HUES48 (cell line): ENCODE measurements around the gene CLTC.
"Not testable (repeated sequence)": the region's sequence is repeated elsewhere in the genome, so short reads cannot be mapped to it uniquely, and the experiment has no call there.

Experiments
- H3K27ac ChIP-seq: one replicate; pipeline ENCODE4 v1.7.0; 2013; ENCODE audit warnings: low read depth, low read length, inconsistent platforms
- H3K27me3 ChIP-seq: 2 replicates; pipeline ENCODE4 v1.6.1; 2013; ENCODE audit warnings: mild to moderate bottlenecking, low read length; ENCODE audit not compliant: control insufficient read depth, insufficient read depth
- H3K36me3 ChIP-seq: 2 replicates; pipeline ENCODE4 v1.6.1; 2013; ENCODE audit warnings: low read length; ENCODE audit not compliant: control insufficient read depth, insufficient read depth
- H3K4me1 ChIP-seq: 2 replicates; pipeline ENCODE4 v1.6.1; 2013; ENCODE audit warnings: mild to moderate bottlenecking, low read length; ENCODE audit not compliant: control insufficient read depth, insufficient read depth
- H3K4me3 ChIP-seq: 2 replicates; pipeline ENCODE4 v1.5.1; 2013; ENCODE audit warnings: mild to moderate bottlenecking, low read depth, low read length
- H3K9ac ChIP-seq: 2 replicates; pipeline ENCODE4 v1.6.1; 2013; ENCODE audit warnings: mild to moderate bottlenecking, low read depth, low read length, moderate library complexity
- H3K9me3 ChIP-seq: 2 replicates; pipeline ENCODE4 v1.6.1; 2013; ENCODE audit warnings: low read length; ENCODE audit not compliant: control insufficient read depth, insufficient read depth

CLTC gene

DNA sequence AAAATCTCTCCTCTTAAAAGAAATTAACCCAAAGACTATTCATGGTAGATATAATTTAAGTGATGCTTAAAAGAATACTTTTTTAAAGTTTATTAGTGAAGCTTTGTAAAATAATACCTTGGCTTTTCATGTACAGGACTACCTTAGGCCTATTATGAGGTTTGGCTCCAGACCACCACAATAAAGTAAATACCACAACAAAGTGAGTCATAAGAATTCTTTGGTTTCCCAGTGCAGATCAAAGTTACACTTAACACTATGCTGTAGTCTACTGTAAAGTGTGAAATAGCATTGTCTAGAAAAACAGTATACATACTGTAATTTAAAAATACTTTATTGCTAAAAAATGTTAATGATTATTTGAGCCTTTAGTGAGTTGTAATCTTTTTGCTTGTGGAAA lies 31.7 kb downstream of the CLTC start:
- no peaks in the 10 kb centered on the region for H3K27me3 ChIP-seq
- peaks cover 91% of the 10 kb centered on the region for H3K36me3 ChIP-seq
- no peak overlapping the region for H3K4me3 ChIP-seq
- no peak overlapping the region for H3K27ac ChIP-seq
- no peak overlapping the region for H3K9ac ChIP-seq
- no peaks in the 10 kb centered on the region for H3K4me1 ChIP-seq
- H3K9me3 ChIP-seq = no peaks in the 10 kb centered on the region

DNA sequence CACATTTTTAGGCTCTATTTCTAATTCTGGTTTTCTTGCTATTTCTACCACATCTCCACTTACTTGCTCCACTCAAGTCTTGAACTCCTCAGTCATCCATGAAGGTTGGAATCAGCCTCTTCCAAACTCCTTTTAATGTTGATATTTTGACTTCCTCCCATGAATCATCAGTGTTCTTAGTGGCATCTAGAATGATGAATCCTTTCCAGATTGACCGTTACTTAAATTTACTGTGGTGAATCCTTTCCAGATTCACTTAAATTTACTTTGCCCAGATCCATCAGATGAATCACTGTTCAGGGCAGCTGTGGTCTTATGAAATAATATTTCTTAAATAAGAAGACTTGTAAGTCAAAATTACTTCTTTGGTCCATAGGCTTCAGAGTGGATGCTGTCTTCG lies 32.4 kb downstream of the CLTC start:
- H3K27ac ChIP-seq = no peak overlapping the region
- no peaks in the 10 kb centered on the region for H3K27me3 ChIP-seq
- no peak overlapping the region for H3K4me3 ChIP-seq
- no peak overlapping the region for H3K9ac ChIP-seq
- no peaks in the 10 kb centered on the region for H3K9me3 ChIP-seq
- H3K36me3 ChIP-seq = peaks cover 91% of the 10 kb centered on the region
- no peaks in the 10 kb centered on the region for H3K4me1 ChIP-seq

- not testable (repeated sequence) for H3K4me1 ChIP-seq, H3K9ac ChIP-seq, H3K4me3 ChIP-seq, H3K27ac ChIP-seq, H3K27me3 ChIP-seq, H3K9me3 ChIP-seq
- peaks cover 90% of the 10 kb centered on the region for H3K36me3 ChIP-seq
Measured at GRCh38 chr17:59656624-59657023, 36.9 kb downstream of the CLTC start.

- peaks cover 99% of the 10 kb centered on the region for H3K36me3 ChIP-seq
- H3K9me3 ChIP-seq = no peaks in the 10 kb centered on the region
- H3K27me3 ChIP-seq = no peaks in the 10 kb centered on the region
- no peak overlapping the region for H3K4me3 ChIP-seq
- no peaks in the 10 kb centered on the region for H3K4me1 ChIP-seq
- H3K9ac ChIP-seq = no peak overlapping the region
- no peak overlapping the region for H3K27ac ChIP-seq
Measured at GRCh38 chr17:59666235-59666634, 46.5 kb downstream of the CLTC start.

DNA sequence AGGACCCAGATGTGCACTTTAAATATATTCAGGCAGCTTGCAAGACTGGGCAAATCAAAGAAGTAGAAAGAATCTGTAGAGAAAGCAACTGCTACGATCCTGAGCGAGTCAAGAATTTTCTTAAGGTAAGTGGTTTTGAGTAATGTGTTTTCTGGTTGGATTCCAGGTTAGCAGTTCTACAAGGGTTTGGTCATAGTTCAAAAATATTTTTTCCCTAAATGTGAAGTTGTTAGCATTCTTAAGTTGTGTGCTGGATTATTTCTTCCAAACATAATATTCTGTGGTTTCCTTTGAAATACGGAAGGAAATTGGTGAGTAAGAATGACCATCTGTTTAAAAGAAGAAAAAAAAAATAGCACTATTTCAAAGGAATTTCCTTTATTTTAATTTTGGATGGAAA lies 49.1 kb downstream of the CLTC start:
- Histone ChIP-seq H3K27ac (no peak overlapping the region), H3K9me3 (no peaks in the 10 kb centered on the region), H3K4me3 (no peak overlapping the region), H3K9ac (no peak overlapping the region), H3K27me3 (no peaks in the 10 kb centered on the region), H3K4me1 (no peaks in the 10 kb centered on the region), H3K36me3 (peaks cover 100% of the 10 kb centered on the region)

DNA sequence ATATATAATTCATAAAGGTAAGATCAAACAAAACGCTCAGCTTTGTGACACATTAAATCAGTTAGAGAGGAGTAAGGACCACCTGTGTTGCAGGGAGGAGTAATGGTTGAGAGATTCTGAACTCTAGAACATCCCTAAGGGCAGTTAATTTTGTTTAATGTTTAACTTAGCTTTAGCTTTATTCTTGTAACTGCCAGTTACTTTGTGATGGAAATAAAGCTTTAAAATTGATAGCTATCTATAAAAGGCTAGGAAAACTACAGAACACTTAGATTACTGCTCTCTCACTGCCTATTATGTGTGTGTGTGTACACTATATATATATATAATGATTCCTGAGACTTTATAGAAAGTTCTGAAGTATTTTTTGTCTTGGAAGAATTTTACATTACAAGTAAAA lies 49.7 kb downstream of the CLTC start:
- Histone ChIP-seq H3K27ac (no peak overlapping the region), H3K4me1 (no peaks in the 10 kb centered on the region)

GRCh38 chr17:59669944-59670343 lies 50.2 kb downstream of the CLTC start:
- Histone ChIP-seq H3K27ac (no peak overlapping the region), H3K36me3 (peaks cover 100% of the 10 kb centered on the region), H3K9me3 (no peaks in the 10 kb centered on the region), H3K9ac (no peak overlapping the region), H3K4me3 (no peak overlapping the region), H3K4me1 (no peaks in the 10 kb centered on the region), H3K27me3 (no peaks in the 10 kb centered on the region)

More for the DNA sequence above, 49.7 kb downstream of the CLTC start:
- H3K9ac ChIP-seq = no peak overlapping the region
- H3K27me3 ChIP-seq = no peaks in the 10 kb centered on the region
- H3K36me3 ChIP-seq = peaks cover 100% of the 10 kb centered on the region
- no peak overlapping the region for H3K4me3 ChIP-seq
- H3K9me3 ChIP-seq = no peaks in the 10 kb centered on the region

DNA sequence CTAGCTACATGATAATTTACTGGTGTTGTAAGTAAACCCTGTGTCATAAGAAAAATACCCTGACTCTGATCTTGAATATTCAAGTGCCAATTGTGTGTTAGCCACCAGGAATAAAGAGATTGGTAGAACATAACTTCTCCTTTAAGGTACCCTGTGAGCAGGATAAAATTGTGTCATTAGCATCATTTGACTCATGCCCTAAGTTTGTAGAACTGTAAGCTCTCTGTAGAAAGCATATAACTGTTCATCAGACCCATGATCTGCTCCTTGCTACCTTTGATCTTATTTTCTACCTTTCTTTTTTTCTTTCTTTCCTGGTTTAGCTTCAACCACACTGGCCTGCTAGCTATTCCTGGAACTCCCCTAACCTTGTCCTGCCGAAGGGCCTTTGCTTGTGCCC lies 51.7 kb downstream of the CLTC start:
- no peak overlapping the region for H3K4me3 ChIP-seq
- no peak overlapping the region for H3K9ac ChIP-seq
- no peak overlapping the region for H3K27ac ChIP-seq
- no peaks in the 10 kb centered on the region for H3K4me1 ChIP-seq
- H3K9me3 ChIP-seq = no peaks in the 10 kb centered on the region
- no peaks in the 10 kb centered on the region for H3K27me3 ChIP-seq
- H3K36me3 ChIP-seq = peaks cover 100% of the 10 kb centered on the region

GRCh38 chr17:59675231-59675630 lies 55.5 kb downstream of the CLTC start:
- no peaks in the 10 kb centered on the region for H3K27me3 ChIP-seq
- no peaks in the 10 kb centered on the region for H3K9me3 ChIP-seq
- H3K4me1 ChIP-seq = no peaks in the 10 kb centered on the region
- H3K9ac ChIP-seq = no peak overlapping the region
- no peak overlapping the region for H3K27ac ChIP-seq
- no peak overlapping the region for H3K4me3 ChIP-seq
- H3K36me3 ChIP-seq = peaks cover 100% of the 10 kb centered on the region

- no peak overlapping the region for H3K27ac ChIP-seq
- H3K9ac ChIP-seq = no peak overlapping the region
- peaks cover 100% of the 10 kb centered on the region for H3K36me3 ChIP-seq
- no peaks in the 10 kb centered on the region for H3K9me3 ChIP-seq
- H3K4me3 ChIP-seq = no peak overlapping the region
- no peaks in the 10 kb centered on the region for H3K4me1 ChIP-seq
- no peaks in the 10 kb centered on the region for H3K27me3 ChIP-seq
Measured at GRCh38 chr17:59676716-59677115, 57.0 kb downstream of the CLTC start.

DNA sequence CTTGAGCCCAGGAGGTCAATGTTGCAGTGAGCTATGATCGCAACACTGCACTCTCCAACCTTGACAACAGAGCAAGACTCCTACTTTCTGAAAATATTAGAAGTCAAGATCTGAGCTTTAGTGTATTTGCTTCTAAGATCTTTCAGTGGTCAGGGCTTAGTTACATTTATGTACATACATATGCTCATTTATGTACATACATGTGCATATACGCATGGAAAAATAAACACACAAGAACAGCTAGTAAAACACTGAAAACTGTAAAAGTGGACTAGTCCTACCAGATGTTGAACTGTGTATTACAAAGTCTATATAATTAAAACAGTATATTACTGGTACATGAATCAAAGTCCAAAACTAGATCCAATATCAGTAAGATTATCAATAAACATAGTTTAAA lies 59.2 kb downstream of the CLTC start:
- no peak overlapping the region for H3K9ac ChIP-seq
- H3K4me1 ChIP-seq = no peaks in the 10 kb centered on the region
- H3K27me3 ChIP-seq = no peaks in the 10 kb centered on the region
- H3K4me3 ChIP-seq = no peak overlapping the region
- H3K27ac ChIP-seq = no peak overlapping the region
- H3K9me3 ChIP-seq = no peaks in the 10 kb centered on the region
- peaks cover 100% of the 10 kb centered on the region for H3K36me3 ChIP-seq

DNA sequence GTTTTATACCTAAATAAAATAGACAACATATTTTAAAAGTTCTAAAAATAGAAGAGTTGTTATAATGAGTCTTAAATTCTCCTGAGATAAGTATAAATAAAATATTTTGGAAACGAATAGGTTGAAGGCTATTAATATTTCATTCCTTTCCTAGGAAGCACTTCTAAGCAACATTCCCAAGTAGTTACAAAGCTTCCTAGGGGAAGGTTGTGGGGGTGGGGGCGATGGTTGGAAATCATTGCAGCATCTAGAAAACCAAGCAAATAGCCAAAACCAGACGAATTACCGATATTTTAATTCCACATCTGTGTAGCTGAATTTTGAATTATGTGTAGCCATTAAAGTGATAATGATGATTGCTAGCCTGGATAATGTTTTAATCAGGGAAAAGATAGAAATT lies 60.6 kb downstream of the CLTC start:
- peaks cover 100% of the 10 kb centered on the region for H3K36me3 ChIP-seq
- H3K27ac ChIP-seq = no peak overlapping the region
- no peak overlapping the region for H3K9ac ChIP-seq

More for the DNA sequence above, 60.6 kb downstream of the CLTC start:
- no peaks in the 10 kb centered on the region for H3K4me1 ChIP-seq
- no peak overlapping the region for H3K4me3 ChIP-seq
- H3K27me3 ChIP-seq = no peaks in the 10 kb centered on the region
- no peaks in the 10 kb centered on the region for H3K9me3 ChIP-seq
